RWPE2 (cell line): ENCODE measurements around the gene MAGI1.

ENCODE experiments used
- ATAC-seq: fragments of 200-7000 bp; cut with Tn5 transposase; 3 replicates; pipeline ENCODE4 v1.9.1; 2021; ENCODE audit warnings: low read depth
- DNase-seq: peaks from one replicate; pipeline ENCODE4 v3.0.0-alpha.2; 2020; ENCODE audit warnings: low spot score
- H3K27ac ChIP-seq: fragments of 450-650 bp; 2 replicates; pipeline ENCODE4 v1.5.1; 2017; ENCODE audit warnings: mild to moderate bottlenecking; ENCODE audit not compliant: poor library complexity, severe bottlenecking
- H3K27me3 ChIP-seq: fragments of 250-450 bp; sonication (Bioruptor Pico); 2 replicates; pipeline ENCODE4 v1.5.1; 2021; ENCODE audit warnings: mild to moderate bottlenecking, moderate library complexity; ENCODE audit not compliant: insufficient read depth, poor library complexity, severe bottlenecking
- H3K36me3 ChIP-seq: fragments of 250-450 bp; sonication (Bioruptor Pico); 2 replicates; pipeline ENCODE4 v1.5.1; 2020; ENCODE audit warnings: low read depth, mild to moderate bottlenecking, moderate library complexity
- H3K4me1 ChIP-seq: fragments of 250-450 bp; sonication (Bioruptor Pico); 2 replicates; pipeline ENCODE4 v1.5.1; 2021; ENCODE audit warnings: mild to moderate bottlenecking, moderate library complexity; ENCODE audit not compliant: insufficient read depth, poor library complexity, severe bottlenecking
- H3K4me3 ChIP-seq: fragments of 250-450 bp; sonication (Bioruptor Pico); 2 replicates; pipeline ENCODE4 v1.5.1; 2021; ENCODE audit warnings: mild to moderate bottlenecking, moderate library complexity; ENCODE audit not compliant: severe bottlenecking
- H3K9me3 ChIP-seq: fragments of 250-450 bp; sonication (Bioruptor Pico); 2 replicates; pipeline ENCODE4 v1.5.1; 2021; ENCODE audit warnings: mild to moderate bottlenecking, moderate library complexity; ENCODE audit not compliant: severe bottlenecking
- TF ChIP-seq, protein P1 (sequence below): fragments of 450-650 bp; IDR thresholded peaks from one replicate; pipeline ENCODE4 v1.5.1; 2017; ENCODE audit warnings: mild to moderate bottlenecking, moderate library complexity; ENCODE audit not compliant: poor library complexity, severe bottlenecking

The MAGI1 gene

DNA sequence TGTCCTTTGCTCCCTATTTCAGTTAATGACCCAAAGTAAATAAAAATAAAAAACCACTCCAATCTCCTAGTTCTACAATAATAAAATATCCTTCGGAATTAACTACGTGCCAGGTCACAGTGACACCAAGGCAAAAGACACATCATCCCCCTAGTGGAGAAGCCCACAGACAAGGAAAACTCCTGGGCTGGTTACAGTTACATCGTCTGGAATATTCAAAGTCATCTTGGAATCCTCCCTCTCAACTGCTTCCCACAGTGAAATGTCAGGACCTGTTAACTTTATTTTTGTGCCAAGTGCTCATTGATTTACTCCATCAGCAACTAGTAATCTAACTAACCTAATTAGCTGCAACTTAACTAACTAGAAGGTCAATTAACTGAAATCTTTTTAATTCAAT lies 349.3 kb downstream of the MAGI1 start:
- H3K9me3 ChIP-seq, result no peaks in the 10 kb centered on the region
- no peak for DNase-seq
- ATAC-seq, result no peak
- H3K4me3 ChIP-seq, result no peak overlapping the region
- TF ChIP-seq, protein P1, sequence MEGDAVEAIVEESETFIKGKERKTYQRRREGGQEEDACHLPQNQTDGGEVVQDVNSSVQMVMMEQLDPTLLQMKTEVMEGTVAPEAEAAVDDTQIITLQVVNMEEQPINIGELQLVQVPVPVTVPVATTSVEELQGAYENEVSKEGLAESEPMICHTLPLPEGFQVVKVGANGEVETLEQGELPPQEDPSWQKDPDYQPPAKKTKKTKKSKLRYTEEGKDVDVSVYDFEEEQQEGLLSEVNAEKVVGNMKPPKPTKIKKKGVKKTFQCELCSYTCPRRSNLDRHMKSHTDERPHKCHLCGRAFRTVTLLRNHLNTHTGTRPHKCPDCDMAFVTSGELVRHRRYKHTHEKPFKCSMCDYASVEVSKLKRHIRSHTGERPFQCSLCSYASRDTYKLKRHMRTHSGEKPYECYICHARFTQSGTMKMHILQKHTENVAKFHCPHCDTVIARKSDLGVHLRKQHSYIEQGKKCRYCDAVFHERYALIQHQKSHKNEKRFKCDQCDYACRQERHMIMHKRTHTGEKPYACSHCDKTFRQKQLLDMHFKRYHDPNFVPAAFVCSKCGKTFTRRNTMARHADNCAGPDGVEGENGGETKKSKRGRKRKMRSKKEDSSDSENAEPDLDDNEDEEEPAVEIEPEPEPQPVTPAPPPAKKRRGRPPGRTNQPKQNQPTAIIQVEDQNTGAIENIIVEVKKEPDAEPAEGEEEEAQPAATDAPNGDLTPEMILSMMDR, result no peak
- H3K4me1 ChIP-seq, result no peaks in the 10 kb centered on the region
- H3K36me3 ChIP-seq, result no peaks in the 10 kb centered on the region
- no peak overlapping the region for H3K27ac ChIP-seq
- no peaks in the 10 kb centered on the region for H3K27me3 ChIP-seq

DNA sequence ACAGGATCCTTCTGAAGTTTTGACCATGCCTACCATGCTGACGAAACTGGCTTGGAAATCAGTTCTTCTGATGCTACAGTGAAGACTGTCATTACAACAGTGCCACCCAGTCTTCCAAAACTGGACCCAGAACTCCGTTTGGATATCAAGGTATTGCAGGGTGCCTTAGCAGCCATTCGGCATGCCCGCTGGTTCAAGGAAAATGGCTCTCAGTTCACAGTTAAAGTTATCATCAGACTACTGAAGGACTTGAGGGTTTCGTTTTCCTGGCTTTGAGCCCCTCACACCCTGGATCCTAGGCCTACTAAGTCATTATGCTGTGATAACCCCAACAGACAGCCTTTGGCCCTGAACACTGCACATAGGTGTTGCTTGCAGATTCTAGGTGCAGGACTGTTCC lies 351.0 kb downstream of the MAGI1 start:
- Histone ChIP-seq H3K4me3 (no peak overlapping the region), H3K27ac (no peak overlapping the region), H3K4me1 (no peaks in the 10 kb centered on the region), H3K27me3 (no peaks in the 10 kb centered on the region), H3K9me3 (no peaks in the 10 kb centered on the region), H3K36me3 (no peaks in the 10 kb centered on the region)
- ATAC-seq (no peak), DNase-seq (no peak)
- TF ChIP-seq, protein P1, result no peak

DNA sequence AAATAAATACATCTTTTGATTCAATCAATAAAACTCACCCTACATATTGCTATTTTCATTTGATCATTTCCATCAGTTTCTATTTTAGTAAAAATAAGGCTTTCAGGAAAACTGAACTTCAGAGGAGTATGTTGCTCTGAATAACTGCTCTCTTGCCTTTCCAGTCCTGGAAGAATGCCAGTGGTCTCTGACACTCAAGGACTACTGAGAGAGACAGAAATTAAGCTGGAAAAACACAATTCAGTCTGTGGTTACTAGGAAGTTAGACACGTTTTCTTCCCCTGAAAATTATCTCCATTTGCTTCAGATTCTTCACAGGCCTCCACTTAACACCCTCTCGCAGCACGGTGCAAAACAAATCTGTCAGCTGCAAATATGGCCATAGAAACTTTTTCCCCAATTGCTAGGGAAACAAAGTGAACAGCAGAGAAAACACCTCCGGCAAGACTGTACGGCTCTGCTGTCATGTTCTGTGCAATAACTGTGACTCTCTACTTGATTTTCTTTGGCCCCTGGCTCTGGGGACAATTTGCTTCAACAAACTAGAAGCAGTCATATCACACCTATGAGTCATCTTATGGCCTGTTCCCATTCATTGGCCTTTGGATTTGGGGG lies 353.0 kb downstream of the MAGI1 start:
- TF ChIP-seq, protein P1, result no peak
- no peak for DNase-seq
- no peaks in the 10 kb centered on the region for H3K36me3 ChIP-seq
- no peaks in the 10 kb centered on the region for H3K27me3 ChIP-seq
- no peak overlapping the region for H3K4me3 ChIP-seq
- no peaks in the 10 kb centered on the region for H3K4me1 ChIP-seq
- H3K27ac ChIP-seq, result no peak overlapping the region
- no peaks in the 10 kb centered on the region for H3K9me3 ChIP-seq
- ATAC-seq, result no peak

DNA sequence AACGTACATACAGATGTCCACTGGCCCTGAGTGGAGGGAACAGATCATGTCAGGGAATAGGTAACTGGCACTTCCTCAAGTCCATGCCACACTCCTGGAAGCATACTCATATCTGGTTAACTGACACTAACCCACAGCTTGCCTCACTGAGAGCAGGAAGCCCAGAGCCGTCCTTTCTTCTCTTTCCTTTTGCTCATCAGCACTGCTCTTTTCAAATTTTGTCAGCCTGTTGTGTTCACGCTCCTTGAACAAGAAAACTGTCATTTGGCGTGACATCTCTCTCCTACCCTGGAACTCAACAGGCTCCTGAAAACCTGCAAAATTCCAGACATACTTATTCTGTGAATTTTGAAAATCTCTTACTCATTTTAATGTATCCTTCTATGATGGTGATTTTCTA lies 360.2 kb downstream of the MAGI1 start:
- no peaks in the 10 kb centered on the region for H3K4me1 ChIP-seq
- no peaks in the 10 kb centered on the region for H3K9me3 ChIP-seq
- H3K27me3 ChIP-seq, result no peaks in the 10 kb centered on the region
- H3K27ac ChIP-seq, result no peak overlapping the region
- no peak for DNase-seq
- no peak overlapping the region for H3K4me3 ChIP-seq
- H3K36me3 ChIP-seq, result no peaks in the 10 kb centered on the region
- TF ChIP-seq, protein P1, result no peak
- ATAC-seq, result no peak

DNA sequence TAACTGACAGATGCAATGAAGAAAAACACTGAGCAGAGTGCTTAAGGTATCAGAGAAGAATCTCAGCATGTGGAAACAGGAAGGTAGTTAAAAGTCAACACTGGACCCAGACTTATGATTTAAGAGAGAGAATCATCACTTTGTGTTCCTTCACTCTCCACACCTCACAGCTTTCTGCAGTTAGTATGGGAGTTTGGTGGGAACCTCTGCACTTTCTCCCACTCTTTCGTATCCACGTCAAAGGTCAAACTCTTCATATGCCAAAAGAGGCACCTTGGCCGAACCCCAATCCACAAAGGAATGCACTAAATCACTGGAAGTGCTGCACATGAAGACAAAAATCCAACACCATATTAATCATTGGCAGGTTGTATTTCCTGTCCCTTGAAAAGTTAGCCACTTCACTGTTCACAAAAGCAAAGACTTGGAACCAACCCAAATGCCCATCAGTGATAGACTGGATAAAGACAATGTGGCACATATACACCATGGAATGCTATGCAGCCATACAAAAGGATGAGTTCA lies 361.2 kb downstream of the MAGI1 start:
- H3K9me3 ChIP-seq, result no peaks in the 10 kb centered on the region
- H3K4me3 ChIP-seq, result no peak overlapping the region
- DNase-seq (no peak), ATAC-seq (no peak)
- no peak overlapping the region for H3K27ac ChIP-seq
- H3K4me1 ChIP-seq, result no peaks in the 10 kb centered on the region
- TF ChIP-seq, protein P1, result no peak
- no peaks in the 10 kb centered on the region for H3K36me3 ChIP-seq
- no peaks in the 10 kb centered on the region for H3K27me3 ChIP-seq
